Esophagus muscularis mucosa (tissue), 4 donors: ENCODE data around the gene TMEM119. TPM values are rescaled to one million over a fixed set of nuclear protein-coding genes. Genes with fewer than 3 reads are reported as not detected.

Source experiments
- DNase-seq: peaks from one replicate; pipeline ENCODE4 v3.0.0-alpha.2; 2017; ENCODE audit errors: extremely low spot score
- H3K27ac ChIP-seq, 4 donors: fragments of 200-600 bp; sonication (generic); replicated peaks in 1 of 4; 1 replicate in 3 of 4; 2 replicates in 1 of 4; pipeline ENCODE4 v1.5.1; 2016 to 2019; ENCODE audit warnings: mild to moderate bottlenecking in 1 of 4
- H3K27me3 ChIP-seq, 4 donors: fragments of 200-600 bp; sonication (generic); one replicate each; pipeline versions ENCODE4 v1.5.1 to v1.6.0; 2016 to 2019
- H3K36me3 ChIP-seq, 4 donors: fragments of 200-600 bp; sonication (generic); one replicate each; pipeline ENCODE4 v1.5.1; 2016 to 2019
- H3K4me1 ChIP-seq, 4 donors: fragments of 200-600 bp; sonication (generic); one replicate each; pipeline ENCODE4 v1.5.1; 2016 to 2019
- H3K4me3 ChIP-seq, 4 donors: fragments of 200-600 bp; sonication (generic); 1 replicate in 2 of 4; 2 replicates in 2 of 4; pipeline ENCODE4 v1.5.1; 2016 to 2019; ENCODE audit warnings: mild to moderate bottlenecking in 4 of 4, moderate library complexity in 1 of 4
- H3K9me3 ChIP-seq, 4 donors: fragments of 200-600 bp; sonication (generic); 1 replicate in 3 of 4; 2 replicates in 1 of 4; pipeline ENCODE4 v1.5.1; 2016 to 2019
- EP300 ChIP-seq: sonication (generic); formaldehyde crosslinking; IDR thresholded peaks from one replicate; pipeline ENCODE4 v1.6.1; 2017; ENCODE audit warnings: antibody characterized with exemption
- POLR2A ChIP-seq: fragments of 450-650 bp; IDR thresholded peaks from one replicate; pipeline ENCODE4 v1.6.1; 2017; ENCODE audit warnings: antibody characterized with exemption, moderate library complexity, mild to moderate bottlenecking, low read depth
- POLR2AphosphoS5 ChIP-seq, 2 donors: sonication (generic); formaldehyde crosslinking; IDR thresholded peaks; one replicate each; pipeline ENCODE4 v1.6.1; 2017; ENCODE audit warnings: antibody characterized with exemption in 2 of 2
- WGBS: methylation state at CpG from one replicate; pipeline ENCODE4 v1.1.5; 2018; 5-methylcytosine and 5-hydroxymethylcytosine counted together
- intact Hi-C: fragments of 100-400 bp; cut with DNase I; formaldehyde crosslinking; loops from one replicate; pipeline ENCODE4 v1.15.1; 2023
- total RNA-seq, 4 donors: library from RNA; depleted of rRNA; stranded (reverse); fragments of >200 nt; gene quantifications; one replicate each; pipeline versions ENCODE4 v1.1.0 to v1.2.1, GENCODE V29; 2016
- TF ChIP-seq, protein P1 (sequence below), 3 experiments: fragments of 200-600 bp in 2 of 3; fragments of 450-650 bp in 1 of 3; sonication (generic) in 2 of 3; IDR thresholded peaks; one replicate each; pipeline ENCODE4 v1.5.1; 2017 to 2019; ENCODE audit warnings: antibody characterized with exemption in 3 of 3, mild to moderate bottlenecking in 2 of 3, moderate library complexity in 1 of 3

Gene TMEM119
- total RNA-seq, 4 donors from 2014 or later, result 3.6 to 12.2 (median 7.1) TPM

DNA sequence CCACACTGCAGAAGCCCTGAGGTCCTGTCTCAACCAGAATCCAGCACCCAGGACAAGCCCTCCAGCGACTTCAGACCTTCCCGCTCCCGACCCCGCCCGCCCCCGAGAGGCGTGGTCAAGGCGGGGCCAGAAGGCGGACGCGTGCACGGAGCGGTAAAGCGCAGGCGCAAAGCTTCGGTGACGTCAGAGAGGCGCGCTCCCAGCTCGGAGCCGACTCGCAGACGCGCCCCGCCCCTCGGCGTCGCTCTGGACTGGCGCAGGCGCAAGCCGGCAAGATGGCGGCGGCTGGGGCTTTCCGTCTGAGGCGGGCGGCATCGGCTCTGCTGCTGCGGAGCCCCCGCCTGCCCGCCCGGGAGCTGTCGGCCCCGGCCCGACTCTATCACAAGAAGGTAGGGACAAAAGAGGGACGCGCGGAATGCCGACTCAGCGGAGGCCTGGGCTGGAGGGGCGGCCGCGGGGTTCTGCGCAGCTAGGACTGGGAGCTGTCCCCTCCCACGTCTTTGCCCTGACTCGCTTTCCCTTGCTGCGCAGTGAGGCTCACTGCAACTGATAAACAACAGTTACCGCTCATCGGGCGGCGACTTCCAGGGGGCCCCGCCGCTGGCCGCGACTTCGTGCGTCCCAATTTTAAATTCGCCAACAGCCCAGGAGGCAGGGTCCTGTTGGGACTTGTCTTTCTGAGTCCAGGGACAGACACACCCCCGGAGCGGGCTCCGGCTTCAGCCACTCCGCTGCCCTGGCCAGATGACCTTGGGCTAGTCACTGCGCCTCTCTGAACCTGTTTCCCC, 35.3 kb downstream of the TMEM119 start, which contains the start of gene ISCU:
Gene ISCU, plus strand, starts transcription at position 249 of the 788 bp plus-strand sequence. Its CDS starts 27 bp downstream, at position 276.
- Histone ChIP-seq H3K27me3 (no peaks in the 10 kb centered on the region), H3K36me3 (peaks cover 32 to 45% (median 39%) of the 10 kb centered on the region in 4 donors), H3K4me1 (peaks cover 59 to 80% (median 74%) of the 10 kb centered on the region in 4 donors), H3K9me3 (no peaks in the 10 kb centered on the region), H3K27ac (peak within 1 kb of the TSS; percentile 93 to 95 (median 95)), H3K4me3 (peak within 1 kb of the TSS; percentile 82 to 93 (median 84))
- TF ChIP-seq, protein P1, sequence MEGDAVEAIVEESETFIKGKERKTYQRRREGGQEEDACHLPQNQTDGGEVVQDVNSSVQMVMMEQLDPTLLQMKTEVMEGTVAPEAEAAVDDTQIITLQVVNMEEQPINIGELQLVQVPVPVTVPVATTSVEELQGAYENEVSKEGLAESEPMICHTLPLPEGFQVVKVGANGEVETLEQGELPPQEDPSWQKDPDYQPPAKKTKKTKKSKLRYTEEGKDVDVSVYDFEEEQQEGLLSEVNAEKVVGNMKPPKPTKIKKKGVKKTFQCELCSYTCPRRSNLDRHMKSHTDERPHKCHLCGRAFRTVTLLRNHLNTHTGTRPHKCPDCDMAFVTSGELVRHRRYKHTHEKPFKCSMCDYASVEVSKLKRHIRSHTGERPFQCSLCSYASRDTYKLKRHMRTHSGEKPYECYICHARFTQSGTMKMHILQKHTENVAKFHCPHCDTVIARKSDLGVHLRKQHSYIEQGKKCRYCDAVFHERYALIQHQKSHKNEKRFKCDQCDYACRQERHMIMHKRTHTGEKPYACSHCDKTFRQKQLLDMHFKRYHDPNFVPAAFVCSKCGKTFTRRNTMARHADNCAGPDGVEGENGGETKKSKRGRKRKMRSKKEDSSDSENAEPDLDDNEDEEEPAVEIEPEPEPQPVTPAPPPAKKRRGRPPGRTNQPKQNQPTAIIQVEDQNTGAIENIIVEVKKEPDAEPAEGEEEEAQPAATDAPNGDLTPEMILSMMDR (IDR thresholded peaks at IDR 0.05), result peak in 1 of 3 experiments; percentile 6
- peak; percentile 92 for TF ChIP-seq POLR2A
- TF ChIP-seq POLR2AphosphoS5 (IDR thresholded peaks at IDR 0.05), result peak; percentile 93 to 98
- TF ChIP-seq EP300, result no peak
- 0% methylated on average over 8 of the region's 72 CpGs for WGBS
- intact Hi-C loops, result loop anchor here (1.0 to 5.0 kb wide), 2 partner anchors 56 to 290 kb away; no protein-coding TSS in a partner anchor
- peak; percentile 98 for DNase-seq

DNA sequence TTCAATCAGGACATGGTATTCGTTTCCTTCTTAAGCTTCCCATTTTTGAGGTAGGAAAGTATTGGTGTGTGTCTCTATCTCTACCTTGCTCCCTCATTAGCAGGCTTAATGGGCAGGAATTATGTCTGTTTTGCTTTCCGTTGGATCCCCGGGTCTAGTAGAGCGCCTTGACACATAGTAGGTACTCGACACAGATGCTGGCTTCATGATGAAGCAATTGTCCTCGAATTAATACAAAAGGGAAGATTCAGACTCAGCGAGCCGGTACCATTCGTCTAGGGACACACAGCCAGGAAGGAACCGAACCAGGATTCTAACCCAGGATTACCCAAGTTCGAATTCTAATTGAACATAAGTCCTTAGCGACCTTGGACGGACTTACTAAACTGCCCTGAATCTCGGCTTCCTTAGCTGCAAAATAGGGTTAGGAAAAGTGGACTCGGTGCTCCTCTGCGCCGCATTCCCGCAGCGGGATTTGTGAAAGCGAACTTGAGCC, 36.0 kb downstream of the TMEM119 start:
- WGBS, result under 1% methylated on average over 20 of the region's 20 CpGs
- intact Hi-C loops, result loop anchor here (5.0 kb wide), 1 partner anchor 290 kb away; no protein-coding TSS in a partner anchor
- Histone ChIP-seq H3K4me3 (peak overlapping the region; percentile 82 to 93 (median 84)), H3K4me1 (peaks cover 63 to 80% (median 78%) of the 10 kb centered on the region in 4 donors), H3K27me3 (no peaks in the 10 kb centered on the region), H3K36me3 (peaks cover 26 to 42% (median 34%) of the 10 kb centered on the region in 4 donors), H3K27ac (peak overlapping the region; percentile 93 to 95 (median 95)), H3K9me3 (no peaks in the 10 kb centered on the region)
- DNase-seq, result no peak
- TF ChIP-seq POLR2A (no peak), EP300 (no peak), POLR2AphosphoS5 (IDR thresholded peaks at IDR 0.05) (no peak)
- TF ChIP-seq, protein P1 (IDR thresholded peaks at IDR 0.05), result no peak

DNA sequence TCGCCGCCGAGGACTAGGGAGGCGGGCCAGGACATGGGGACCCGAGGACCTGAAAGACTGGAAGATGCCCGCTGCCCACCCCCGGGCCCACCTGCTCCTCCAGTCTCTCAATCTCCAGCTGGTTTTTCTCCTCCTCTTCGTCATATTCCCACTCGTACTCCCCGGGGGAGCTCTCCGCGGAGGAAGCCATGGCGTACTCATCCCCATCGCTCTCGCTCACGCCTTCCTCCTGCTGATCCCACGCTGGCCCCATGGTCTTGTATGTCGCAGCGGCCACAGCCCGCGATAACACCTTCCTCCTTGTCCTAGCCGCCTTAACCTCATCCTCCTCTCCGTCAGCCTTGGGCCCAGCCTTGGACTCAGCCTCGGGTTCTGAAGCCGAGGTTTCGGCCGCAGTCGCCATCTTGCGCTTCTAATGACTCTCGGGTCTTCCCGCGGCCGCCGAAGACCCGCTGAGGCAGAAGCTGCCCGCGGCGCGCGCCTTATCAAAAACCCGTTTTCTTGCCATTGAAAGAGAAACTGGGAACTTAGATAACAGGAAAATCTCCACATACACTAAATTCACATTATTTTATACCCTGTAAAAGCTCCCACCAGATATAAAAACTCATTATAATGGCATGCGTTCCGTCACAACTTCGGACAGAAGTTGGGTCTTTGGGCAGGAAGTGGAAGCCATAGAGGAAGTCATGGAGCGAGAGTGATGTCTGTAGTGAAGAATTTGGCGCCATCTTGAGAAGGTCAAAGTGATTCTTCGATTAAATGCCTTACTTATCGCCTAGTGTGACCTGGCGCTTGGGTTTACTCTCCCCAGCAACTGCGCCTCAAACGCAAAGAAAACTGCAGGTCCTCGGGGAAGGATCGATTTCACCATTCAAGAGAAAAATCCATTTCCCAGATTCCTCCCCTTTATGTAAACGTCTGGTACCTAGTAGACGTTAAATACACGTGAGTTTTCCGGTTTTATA, 36.8 kb downstream of the TMEM119 start, which contains the start of gene SART3:
Gene SART3, minus strand, starts transcription at position 422 of the 968 bp plus-strand sequence. Its CDS starts 19 bp downstream, at position 403.
- peak within 1 kb of the TSS; percentile 93 to 95 (median 95) for H3K27ac ChIP-seq

More for the DNA sequence above, 36.8 kb downstream of the TMEM119 start, which contains the start of gene SART3:
- Histone ChIP-seq H3K4me1 (peaks cover 60 to 82% (median 79%) of the 10 kb centered on the region in 4 donors), H3K27me3 (no peaks in the 10 kb centered on the region), H3K4me3 (peak within 1 kb of the TSS; percentile 82 to 93 (median 84)), H3K36me3 (peaks cover 18 to 33% (median 25%) of the 10 kb centered on the region in 4 donors), H3K9me3 (no peaks in the 10 kb centered on the region)
- no peak for TF ChIP-seq POLR2A
- TF ChIP-seq POLR2AphosphoS5 (IDR thresholded peaks at IDR 0.05), result peak; percentile 72 to 77
- TF ChIP-seq EP300, result no peak
- TF ChIP-seq, protein P1 (IDR thresholded peaks at IDR 0.05), result no peak
- intact Hi-C loops, result loop anchor here (5.0 kb wide), 1 partner anchor 291 kb away; no protein-coding TSS in a partner anchor
- DNase-seq, result no peak
- 0% methylated on average over 54 of the region's 57 CpGs for WGBS
